Mesenchymal stem cell (in vitro differentiated cells and primary cell): ENCODE results near the gene TMEFF1.

Experiments used
- DNase-seq: peaks from one replicate; pipeline ENCODE4 v3.0.0-alpha.2; 2013
- H2AFZ ChIP-seq: one replicate; pipeline ENCODE4 v1.6.1; 2013; ENCODE audit warnings: low read depth, mild to moderate bottlenecking, control low read depth, inconsistent platforms, low read length, moderate library complexity
- H2AK5ac ChIP-seq: 2 replicates; pipeline ENCODE4 v1.6.1; 2013; ENCODE audit warnings: low read length, moderate library complexity, mild to moderate bottlenecking, inconsistent platforms; ENCODE audit not compliant: severe bottlenecking
- H2BK120ac ChIP-seq: one replicate; pipeline ENCODE4 v1.6.1; 2013; ENCODE audit warnings: low read depth, mild to moderate bottlenecking, inconsistent platforms, low read length, moderate library complexity
- H2BK12ac ChIP-seq, 2 experiments: one replicate each; pipeline ENCODE4 v1.6.1; 2013; ENCODE audit warnings: inconsistent platforms in 2 of 2, low read length in 2 of 2, mild to moderate bottlenecking in 2 of 2, moderate library complexity in 2 of 2, control low read depth in 1 of 2
- H2BK15ac ChIP-seq: one replicate; pipeline ENCODE4 v1.6.1; 2013; ENCODE audit warnings: mild to moderate bottlenecking, low read depth, inconsistent platforms; ENCODE audit not compliant: poor library complexity, severe bottlenecking
- H2BK5ac ChIP-seq: 2 replicates; pipeline ENCODE4 v1.6.1; 2013; ENCODE audit warnings: low read depth, mild to moderate bottlenecking, low read length, control low read depth, inconsistent platforms; ENCODE audit not compliant: poor library complexity, severe bottlenecking
- H3K14ac ChIP-seq, 2 experiments: one replicate each; pipeline ENCODE4 v1.6.1; 2013; ENCODE audit warnings: inconsistent platforms in 2 of 2, low read length in 2 of 2, control low read depth in 1 of 2, mild to moderate bottlenecking in 1 of 2, moderate library complexity in 1 of 2
- H3K18ac ChIP-seq, 2 experiments: one replicate each; pipeline ENCODE4 v1.6.1; 2013; ENCODE audit warnings: inconsistent platforms in 2 of 2, low read length in 2 of 2, control low read depth in 1 of 2, low read depth in 1 of 2, mild to moderate bottlenecking in 1 of 2
- H3K23ac ChIP-seq, 2 experiments: one replicate each; pipeline ENCODE4 v1.6.1; 2013; ENCODE audit warnings: inconsistent platforms in 2 of 2, low read length in 2 of 2, mild to moderate bottlenecking in 2 of 2, moderate library complexity in 2 of 2, control low read depth in 1 of 2
- H3K27ac ChIP-seq: 2 replicates; pipeline ENCODE4 v1.5.1; 2013; ENCODE audit warnings: mild to moderate bottlenecking, moderate library complexity, low read length, control low read depth, inconsistent platforms; ENCODE audit not compliant: poor library complexity, severe bottlenecking
- H3K27me3 ChIP-seq, 2 experiments: 2 replicates each; pipeline versions ENCODE4 v1.6.1 to v1.7.0; 2013; ENCODE audit warnings: low read length in 2 of 2, mild to moderate bottlenecking in 2 of 2, moderate library complexity in 2 of 2, control low read depth in 1 of 2, inconsistent platforms in 1 of 2; ENCODE audit not compliant: control insufficient read depth in 1 of 2, insufficient read depth in 1 of 2
- H3K36me3 ChIP-seq, 2 experiments: 2 replicates each; pipeline versions ENCODE4 v1.6.1 to v1.7.0; 2013; ENCODE audit warnings: low read length in 2 of 2, control low read depth in 1 of 2, inconsistent platforms in 1 of 2, low read depth in 1 of 2, mild to moderate bottlenecking in 1 of 2; ENCODE audit not compliant: insufficient read depth in 2 of 2, control insufficient read depth in 1 of 2
- H3K4ac ChIP-seq, 2 experiments: one replicate each; pipeline ENCODE4 v1.6.1; 2013; ENCODE audit warnings: inconsistent platforms in 2 of 2, low read length in 2 of 2, mild to moderate bottlenecking in 2 of 2, moderate library complexity in 2 of 2, control low read depth in 1 of 2, low read depth in 1 of 2
- H3K4me1 ChIP-seq: 2 replicates; pipeline ENCODE4 v1.6.1; 2013; ENCODE audit warnings: low read depth, low read length, control low read depth; ENCODE audit not compliant: control insufficient read depth, insufficient read depth
- H3K4me2 ChIP-seq: 2 replicates; pipeline ENCODE4 v1.6.1; 2013; ENCODE audit warnings: low read length, mild to moderate bottlenecking, inconsistent platforms; ENCODE audit not compliant: poor library complexity, severe bottlenecking
- H3K4me3 ChIP-seq, 2 experiments: 2 replicates each; pipeline versions ENCODE4 v1.5.1 to v1.7.0; 2013; ENCODE audit warnings: low read length in 2 of 2, mild to moderate bottlenecking in 2 of 2, control low read depth in 1 of 2, low read depth in 1 of 2; ENCODE audit not compliant: insufficient read depth in 1 of 2
- H3K79me1 ChIP-seq: replicated peaks from 2 replicates; pipeline ENCODE4 v1.6.1; 2013; ENCODE audit warnings: mild to moderate bottlenecking, control low read depth, low read length, inconsistent platforms; ENCODE audit not compliant: poor library complexity, severe bottlenecking
- H3K9ac ChIP-seq: 2 replicates; pipeline ENCODE4 v1.7.0; 2013; ENCODE audit warnings: mild to moderate bottlenecking, low read length, moderate library complexity
- H3K9me3 ChIP-seq: 2 replicates; pipeline ENCODE4 v1.7.0; 2013; ENCODE audit warnings: mild to moderate bottlenecking, low read length; ENCODE audit not compliant: control insufficient read depth
- H4K8ac ChIP-seq: one replicate; pipeline ENCODE4 v1.6.1; 2013; ENCODE audit warnings: inconsistent platforms, mild to moderate bottlenecking, low read length, moderate library complexity
- H4K91ac ChIP-seq: one replicate; pipeline ENCODE4 v1.6.1; 2013; ENCODE audit warnings: mild to moderate bottlenecking, low read length, inconsistent platforms
- WGBS: methylation state at CpG from one replicate; pipeline ENCODE4 v1.1.7; 2013; ENCODE audit warnings: mixed read lengths; 5-methylcytosine and 5-hydroxymethylcytosine counted together

Gene TMEFF1

GRCh38 chr9:100431886-100432285 is 41.1 kb upstream of the TMEFF1 start:
- WGBS, result 95% methylated on average over 5 of the region's 5 CpGs
- Histone ChIP-seq H4K91ac (peak overlapping the region; percentile 44), H3K4me1 (peaks cover 18% of the 10 kb centered on the region), H3K27me3 (no peaks in the 10 kb centered on the region), H3K27ac (no peak overlapping the region), H3K79me1 (no peaks in the 10 kb centered on the region), H3K23ac (no peak overlapping the region), H3K14ac (no peak overlapping the region), H3K4ac (peak overlapping the region in 1 of 2 experiments; percentile 43), H3K4me2 (no peak overlapping the region), H2AFZ (no peak overlapping the region), H2AK5ac (peak overlapping the region; percentile 23), H3K18ac (peak overlapping the region in 1 of 2 experiments; percentile 25), H4K8ac (no peak overlapping the region), H2BK5ac (no peak overlapping the region), H2BK120ac (no peak overlapping the region), H3K9me3 (no peaks in the 10 kb centered on the region), H2BK15ac (no peak overlapping the region), H3K4me3 (no peak overlapping the region), H3K36me3 (peaks cover 9 to 32% of the 10 kb centered on the region in 2 experiments), H3K9ac (peak overlapping the region; percentile 1), H2BK12ac (no peak overlapping the region)
- no peak for DNase-seq

GRCh38 chr9:100432736-100433135 is 40.2 kb upstream of the TMEFF1 start:
- Histone ChIP-seq H3K27ac (no peak overlapping the region), H3K4me1 (peaks cover 20% of the 10 kb centered on the region), H3K4me3 (no peak overlapping the region), H3K4me2 (no peak overlapping the region), H3K36me3 (peaks cover 9 to 35% of the 10 kb centered on the region in 2 experiments), H4K8ac (no peak overlapping the region), H2BK5ac (no peak overlapping the region), H3K4ac (no peak overlapping the region), H3K23ac (no peak overlapping the region), H3K79me1 (no peaks in the 10 kb centered on the region), H2AK5ac (no peak overlapping the region), H2BK15ac (no peak overlapping the region), H2BK120ac (no peak overlapping the region), H2AFZ (no peak overlapping the region), H2BK12ac (no peak overlapping the region), H3K18ac (no peak overlapping the region), H3K9ac (no peak overlapping the region), H3K27me3 (no peaks in the 10 kb centered on the region), H4K91ac (no peak overlapping the region), H3K9me3 (no peaks in the 10 kb centered on the region), H3K14ac (no peak overlapping the region)
- no peak for DNase-seq
- 92% methylated on average over 3 of the region's 3 CpGs for WGBS

GRCh38 chr9:100436571-100436970 is 36.4 kb upstream of the TMEFF1 start:
- no peak for DNase-seq
- H2AK5ac ChIP-seq, result no peak overlapping the region
- no peak overlapping the region for H3K14ac ChIP-seq
- H3K18ac ChIP-seq, result no peak overlapping the region
- no peak overlapping the region for H3K9ac ChIP-seq
- no peak overlapping the region for H2BK5ac ChIP-seq
- no peaks in the 10 kb centered on the region for H3K9me3 ChIP-seq
- peaks cover 9 to 29% of the 10 kb centered on the region in 2 experiments for H3K36me3 ChIP-seq
- H3K27me3 ChIP-seq, result no peaks in the 10 kb centered on the region
- no peak overlapping the region for H3K4ac ChIP-seq
- H2BK15ac ChIP-seq, result no peak overlapping the region
- H2BK12ac ChIP-seq, result no peak overlapping the region
- no peak overlapping the region for H3K23ac ChIP-seq
- H3K4me1 ChIP-seq, result peaks cover 12% of the 10 kb centered on the region
- H3K4me2 ChIP-seq, result no peak overlapping the region
- no peak overlapping the region for H2AFZ ChIP-seq
- H3K79me1 ChIP-seq, result no peaks in the 10 kb centered on the region
- no peak overlapping the region for H4K91ac ChIP-seq
- H3K27ac ChIP-seq, result peak overlapping the region; percentile 63
- H3K4me3 ChIP-seq, result no peak overlapping the region
- no peak overlapping the region for H4K8ac ChIP-seq
- 96% methylated on average over 5 of the region's 7 CpGs for WGBS
- H2BK120ac ChIP-seq, result no peak overlapping the region

DNA sequence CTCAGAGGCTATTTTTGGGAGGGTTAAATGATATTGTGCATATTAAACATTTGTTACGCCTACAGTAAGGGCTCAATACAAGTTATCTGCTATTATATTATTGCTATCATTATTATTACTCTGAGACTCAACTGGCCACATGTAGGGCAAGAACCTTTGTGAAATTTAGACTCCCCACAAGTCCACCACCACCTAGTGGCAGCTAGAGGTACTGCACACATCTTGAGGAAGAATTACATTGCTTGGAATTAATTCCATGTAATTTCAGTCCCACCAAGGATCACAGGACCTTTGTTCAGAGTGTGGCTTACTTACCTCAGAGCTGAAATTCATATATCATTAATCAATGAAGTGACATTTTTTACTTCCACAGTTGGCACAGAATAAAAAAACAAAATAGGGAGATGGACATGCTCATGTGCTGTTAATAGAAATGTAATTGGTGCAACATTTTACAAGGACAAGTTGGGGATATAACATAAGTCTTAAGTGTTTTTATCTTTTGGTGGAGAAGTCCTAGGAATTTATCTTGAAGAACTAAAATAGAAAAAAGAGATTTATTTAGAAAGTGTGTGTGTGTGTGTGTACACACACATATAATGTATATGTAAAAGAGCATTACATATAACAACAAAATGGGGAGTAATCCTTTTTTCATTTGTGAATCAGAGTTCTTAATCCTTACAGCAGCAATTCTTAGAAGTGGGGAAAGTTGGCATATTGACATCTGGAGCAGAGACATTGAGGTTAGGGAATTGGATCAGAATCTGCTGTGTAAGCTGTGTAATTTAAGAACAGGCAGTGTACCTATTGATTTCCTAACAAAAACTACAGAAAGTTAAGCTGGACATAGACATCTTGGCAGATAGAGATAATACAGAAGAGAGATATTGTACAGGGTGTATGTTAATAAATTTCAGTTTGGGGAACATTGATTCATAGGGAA is 34.8 kb upstream of the TMEFF1 start:
- Histone ChIP-seq H3K4me3 (peak overlapping the region in 1 of 2 experiments; percentile 13), H3K79me1 (peaks cover 6% of the 10 kb centered on the region), H2BK5ac (no peak overlapping the region), H3K9ac (peak overlapping the region; percentile 54), H4K91ac (no peak overlapping the region), H3K14ac (no peak overlapping the region), H2BK120ac (no peak overlapping the region), H2BK15ac (no peak overlapping the region), H3K36me3 (peaks cover 12 to 35% of the 10 kb centered on the region in 2 experiments), H3K27me3 (no peaks in the 10 kb centered on the region), H2AFZ (no peak overlapping the region), H4K8ac (no peak overlapping the region), H2BK12ac (no peak overlapping the region), H3K4ac (no peak overlapping the region), H3K23ac (no peak overlapping the region), H2AK5ac (no peak overlapping the region), H3K27ac (no peak overlapping the region), H3K4me1 (peaks cover 14% of the 10 kb centered on the region), H3K18ac (no peak overlapping the region), H3K9me3 (no peaks in the 10 kb centered on the region), H3K4me2 (no peak overlapping the region)
- DNase-seq, result peak; percentile 82
- no CpG with 5 or more reads among the region's 1 CpG for WGBS
